ENCODE data around the gene CA12.

Gene CA12

DNA sequence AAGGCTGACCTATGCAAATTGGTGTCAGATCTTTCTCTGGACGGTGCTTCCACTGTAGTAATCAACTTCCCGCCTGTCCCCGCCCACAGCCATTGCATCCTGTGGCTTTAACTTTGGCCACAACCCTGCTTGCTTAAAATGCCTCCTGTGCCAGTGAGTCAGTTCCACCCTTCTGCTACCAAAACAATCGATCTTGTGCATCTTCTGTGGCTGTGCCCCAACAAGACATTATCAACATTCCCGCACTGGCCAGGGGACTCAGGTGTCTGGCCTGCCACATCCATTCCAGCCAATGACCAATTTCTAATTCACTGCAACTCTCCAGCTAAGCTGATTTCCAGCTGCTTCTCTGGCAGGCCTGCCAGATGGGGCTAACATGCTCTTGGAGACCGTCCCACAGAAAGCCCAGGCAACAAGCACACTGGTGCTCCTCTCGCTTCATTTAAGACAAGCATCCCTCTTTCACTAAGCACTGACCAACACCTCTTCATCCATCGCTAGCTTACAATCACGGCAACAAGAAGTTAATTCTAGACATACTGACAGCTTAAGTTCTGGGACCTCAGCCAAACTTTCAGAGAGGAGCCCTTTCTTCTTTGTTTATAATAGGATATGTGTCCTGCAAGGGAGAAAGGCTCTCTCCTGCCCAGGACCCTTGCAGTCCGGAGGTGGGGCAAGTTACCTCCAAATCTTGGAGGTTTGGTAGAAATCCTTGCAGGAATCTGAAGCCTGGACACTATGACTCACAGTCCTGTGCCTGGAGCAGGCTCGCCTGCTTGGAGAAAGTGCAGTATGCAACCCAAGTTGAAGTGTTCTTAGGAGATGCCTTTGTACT is 6.7 kb downstream of the CA12 start:
- DNase-seq: no peak

DNA sequence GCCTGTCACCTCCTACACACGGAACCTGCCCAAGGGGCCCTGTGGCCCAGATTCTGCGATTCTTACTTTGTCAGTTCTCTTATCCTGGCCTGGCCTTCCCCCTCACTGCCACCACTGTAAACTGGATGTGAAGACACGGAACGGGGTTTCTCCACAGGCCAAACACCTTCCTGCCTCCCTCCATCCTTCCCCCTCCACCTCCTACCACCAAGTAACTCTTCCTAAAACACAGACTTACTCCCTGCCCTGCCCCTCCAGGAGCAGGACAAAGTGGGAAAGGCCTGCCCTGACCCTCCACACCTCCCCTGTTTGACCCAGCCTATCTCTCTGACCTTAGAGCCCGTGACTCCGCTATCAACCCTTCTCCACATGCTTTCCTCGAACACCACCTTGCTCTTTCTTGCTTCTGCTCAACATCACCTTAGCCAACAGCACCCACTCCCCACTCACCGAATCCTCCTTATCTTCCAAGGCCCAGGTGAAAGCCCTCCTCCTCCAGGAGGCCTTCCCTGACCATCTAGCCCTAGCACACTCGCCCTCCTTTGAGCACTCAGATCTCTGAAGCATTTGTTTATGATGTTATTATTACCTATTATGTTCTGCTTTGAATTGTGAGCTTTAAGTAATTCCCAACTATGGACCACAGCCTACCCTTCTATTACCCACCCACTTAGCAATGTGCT is 7.6 kb downstream of the CA12 start:
- DNase-seq: no peak

DNA sequence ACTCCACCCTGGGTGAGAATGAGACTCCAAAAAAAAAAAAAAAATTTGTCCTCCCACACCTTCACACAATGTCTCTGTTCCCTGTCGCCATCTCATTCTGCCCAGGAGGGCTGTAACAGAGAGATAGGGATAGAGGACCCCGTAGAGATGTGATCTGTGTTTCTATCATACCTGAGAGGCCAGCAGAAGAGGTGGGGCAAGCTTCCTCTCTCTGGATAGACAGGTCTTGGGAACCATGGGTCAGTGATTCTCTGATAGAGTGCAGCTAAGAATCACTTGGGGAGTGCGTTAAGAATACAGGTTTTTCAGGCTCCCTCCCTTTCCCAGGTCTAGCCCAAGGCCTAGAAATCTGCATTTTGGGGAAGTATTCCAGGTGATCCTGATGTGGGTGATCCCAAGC is 8.3 kb downstream of the CA12 start:
- no peak for DNase-seq

DNA sequence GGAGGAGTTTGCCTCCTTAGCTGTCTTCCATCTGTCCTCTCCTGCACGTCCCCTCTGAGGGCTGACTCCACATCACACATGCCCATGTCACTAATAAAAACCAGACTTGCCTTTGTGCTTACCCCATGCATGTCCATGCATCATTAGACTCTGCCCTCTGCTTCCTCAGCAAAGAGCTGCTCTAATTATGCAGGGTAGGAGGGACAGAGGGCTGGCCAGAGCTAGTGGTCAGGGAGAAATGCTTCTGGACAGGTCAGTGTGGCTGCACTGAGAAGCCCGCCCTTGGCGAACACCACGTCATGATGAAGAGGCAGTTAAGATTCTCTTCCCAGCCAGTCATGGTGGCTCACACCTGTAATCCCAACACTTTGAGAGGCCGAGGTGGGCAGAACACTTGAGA is 8.9 kb downstream of the CA12 start:
- DNase-seq: no peak

DNA sequence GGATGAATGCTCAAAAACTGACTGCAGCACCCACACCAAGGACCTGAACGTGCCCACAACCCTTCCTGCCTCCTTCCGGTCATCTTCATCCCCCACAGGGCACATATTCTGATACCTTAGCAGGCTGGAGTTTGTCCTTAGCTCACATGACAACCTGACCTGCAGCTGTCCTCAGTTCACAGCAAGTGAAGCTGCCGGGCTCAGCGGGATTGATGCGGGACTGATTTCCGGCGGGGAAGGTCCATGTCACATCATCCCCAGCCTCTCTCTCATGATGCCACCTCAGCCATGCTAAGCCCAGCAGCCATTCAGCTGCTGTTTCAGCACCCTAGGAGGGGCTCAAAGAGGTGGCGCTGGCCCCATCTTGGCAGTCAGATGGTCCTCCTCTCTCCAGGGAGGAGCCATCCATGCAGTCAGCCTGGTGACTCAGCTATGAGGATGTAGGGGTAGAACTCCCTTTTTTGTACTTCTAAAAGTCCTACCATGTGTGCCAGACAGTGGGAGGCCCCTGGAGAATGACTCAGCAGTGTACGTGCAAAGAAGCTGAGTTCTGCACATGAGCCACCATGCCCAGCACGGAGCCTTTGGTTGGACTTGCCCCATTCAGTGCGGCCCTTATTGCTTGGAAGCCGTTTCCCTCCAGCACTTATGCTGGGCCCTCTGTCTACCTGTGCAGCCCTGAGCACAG is 9.5 kb downstream of the CA12 start:
- DNase-seq: no peak

DNA sequence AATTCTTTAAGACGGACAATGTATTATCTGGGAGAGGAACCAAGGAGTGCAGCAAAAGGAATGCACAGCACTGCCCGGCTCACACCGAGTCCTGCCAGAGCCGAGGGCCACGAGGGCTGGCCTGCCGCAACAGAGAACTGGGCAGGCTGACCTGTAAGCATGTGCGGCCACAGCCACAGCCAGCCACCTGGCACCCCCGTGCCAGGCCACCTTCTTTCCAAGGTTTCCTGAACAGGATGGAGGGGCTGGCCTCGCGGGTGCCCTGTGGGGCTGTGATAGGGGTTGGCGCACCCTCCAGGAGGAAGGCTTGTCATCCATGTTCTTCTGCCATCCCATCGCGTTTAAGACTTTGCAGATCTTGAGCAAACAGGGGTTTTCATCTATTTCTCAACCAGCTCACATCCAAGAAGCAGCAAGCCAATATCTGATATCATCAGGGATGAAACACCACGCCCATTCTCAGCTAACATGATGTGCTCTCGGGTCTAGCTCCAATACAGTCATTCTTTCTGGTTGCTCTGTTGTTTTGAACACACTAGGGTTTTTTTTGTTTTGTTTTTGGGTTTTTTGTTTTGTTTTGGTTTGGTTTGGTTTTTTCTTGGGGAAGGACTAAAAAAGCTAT is 10.2 kb downstream of the CA12 start:
- DNase-seq: no peak

DNA sequence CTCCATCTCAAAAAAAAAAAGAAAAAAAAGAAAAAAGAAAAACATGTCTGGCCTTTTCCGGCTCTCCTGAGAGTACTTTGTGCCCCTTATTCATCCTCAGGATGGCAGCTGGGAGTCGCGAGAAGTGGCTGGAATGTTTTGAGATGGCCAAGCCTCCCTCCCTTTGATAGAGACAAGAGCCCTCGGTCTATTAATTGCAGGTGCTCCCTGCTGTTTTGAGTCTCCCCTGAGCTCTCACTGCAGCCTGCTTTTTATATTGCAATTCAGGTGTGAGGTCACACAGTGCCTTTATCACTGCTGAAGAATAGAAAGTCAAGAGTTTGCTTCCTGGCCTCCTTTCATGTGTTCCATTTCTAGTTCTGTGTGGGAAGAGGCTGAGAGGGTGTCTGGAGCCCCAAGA is 10.9 kb downstream of the CA12 start:
- DNase-seq: no peak

DNA sequence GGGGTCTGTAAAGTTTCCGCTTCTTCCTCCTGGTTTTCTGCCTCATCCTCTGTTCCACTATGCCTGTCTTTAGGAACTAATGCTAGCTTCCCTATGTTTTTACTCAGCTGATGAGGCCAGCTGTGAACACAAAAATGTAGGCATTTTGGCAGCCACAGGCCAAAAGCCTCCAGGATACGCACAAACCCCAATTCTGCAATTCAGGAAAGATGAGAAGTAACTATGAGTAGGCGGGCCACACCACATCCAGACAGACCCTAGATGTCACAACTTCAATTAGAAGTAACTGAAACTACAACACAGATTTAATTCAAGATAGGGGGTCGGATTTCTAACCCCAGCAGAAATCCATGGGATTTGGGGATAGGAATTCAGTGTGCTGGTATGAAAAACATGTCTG is 11.9 kb downstream of the CA12 start:
- no peak for DNase-seq

DNA sequence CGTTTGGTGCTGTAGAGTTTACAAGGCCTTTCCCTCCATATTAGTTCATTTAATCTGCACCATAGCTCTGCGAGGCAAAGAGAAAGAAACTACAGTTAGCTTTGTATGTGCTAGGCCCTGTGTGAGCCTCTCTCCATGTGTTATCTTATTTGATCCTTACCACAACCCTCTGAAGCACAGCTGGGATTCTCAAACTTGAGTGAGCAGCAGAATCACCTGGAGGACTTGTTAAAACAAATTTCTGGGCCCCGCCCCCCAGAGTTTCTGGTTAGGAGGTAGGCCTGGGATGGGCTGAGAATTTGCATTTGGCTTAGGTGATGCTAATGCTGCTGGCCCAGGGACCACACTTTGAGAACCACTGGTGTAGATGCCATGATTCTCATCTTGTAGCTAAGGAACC is 12.3 kb downstream of the CA12 start:
- DNase-seq: no peak

DNA sequence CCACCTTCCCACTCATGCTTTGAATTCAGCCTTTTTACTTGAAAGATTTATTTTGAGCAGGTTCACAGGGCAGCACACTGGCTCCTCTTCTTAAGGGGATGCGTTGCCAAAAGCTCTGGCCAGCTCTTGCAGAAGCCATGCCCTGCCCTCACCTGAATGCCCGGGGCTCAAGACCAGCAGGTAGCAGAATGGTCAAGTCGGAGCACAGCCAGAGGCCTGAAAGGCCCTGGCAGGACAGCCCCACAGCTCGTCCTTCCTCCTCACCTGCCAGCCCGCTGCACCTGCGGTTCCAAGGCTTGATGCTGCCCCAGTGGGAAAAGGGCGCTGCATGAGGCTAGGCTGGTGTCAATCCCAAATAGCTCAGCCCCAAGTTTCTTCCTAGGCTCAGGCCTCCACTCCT is 13.1 kb downstream of the CA12 start:
- no peak for DNase-seq

DNA sequence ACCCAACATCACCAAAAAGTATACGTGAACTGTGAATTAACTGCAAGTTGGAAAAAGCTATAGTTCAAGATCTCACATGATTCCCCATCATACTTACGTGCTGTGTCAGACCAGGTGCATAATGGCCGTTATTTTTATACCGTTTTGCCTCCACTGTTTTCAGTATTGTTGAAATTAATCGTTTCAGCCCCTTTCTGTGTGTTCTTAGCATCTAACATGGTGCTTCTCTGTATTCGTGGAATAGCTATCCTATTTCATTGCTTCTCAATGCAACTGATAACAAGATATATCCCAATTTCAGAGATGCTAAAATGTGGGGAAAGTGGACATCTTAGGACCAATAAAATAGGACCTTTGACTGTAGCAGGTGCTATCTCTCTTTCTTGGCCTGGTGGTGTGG is 13.7 kb downstream of the CA12 start:
- no peak for DNase-seq

DNA sequence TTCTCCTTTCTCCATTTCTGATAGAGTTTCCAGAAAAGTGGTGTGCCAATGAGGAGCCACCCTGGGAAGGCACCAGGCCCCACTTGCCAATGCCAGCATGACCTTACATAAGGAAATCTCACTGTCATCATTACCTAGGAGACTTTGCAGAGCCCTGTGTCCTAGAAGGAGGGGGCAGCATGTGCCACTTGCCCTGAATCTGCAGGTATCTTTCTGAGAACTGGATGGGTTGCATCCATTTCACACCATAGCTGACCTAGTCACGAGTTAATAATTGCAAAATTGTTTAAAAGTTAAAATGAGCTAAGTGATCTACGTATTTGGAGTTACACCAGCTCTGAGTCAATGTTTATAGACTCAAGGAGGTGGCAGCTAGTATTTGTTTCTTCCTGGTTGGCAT is 14.3 kb downstream of the CA12 start:
- no peak for DNase-seq

DNA sequence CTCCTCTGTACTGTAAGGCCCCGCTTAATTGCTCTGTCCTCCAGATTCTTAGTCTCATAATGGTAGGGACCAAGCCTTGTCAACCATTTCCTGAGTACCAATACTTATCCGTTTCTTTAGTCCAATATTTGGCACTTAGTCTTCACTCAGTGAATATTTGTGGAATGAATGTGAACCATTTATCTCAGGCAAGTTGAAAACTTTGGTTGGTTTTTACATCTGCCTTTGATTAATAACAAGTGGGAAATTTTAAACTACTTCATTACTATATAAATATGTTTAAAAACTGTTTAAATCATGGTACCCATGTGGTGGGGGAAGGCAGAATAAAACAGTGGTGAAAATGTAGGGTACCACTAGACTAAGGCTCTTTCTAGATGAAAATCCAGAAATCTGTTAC is 15.2 kb downstream of the CA12 start:
- no peak for DNase-seq

DNA sequence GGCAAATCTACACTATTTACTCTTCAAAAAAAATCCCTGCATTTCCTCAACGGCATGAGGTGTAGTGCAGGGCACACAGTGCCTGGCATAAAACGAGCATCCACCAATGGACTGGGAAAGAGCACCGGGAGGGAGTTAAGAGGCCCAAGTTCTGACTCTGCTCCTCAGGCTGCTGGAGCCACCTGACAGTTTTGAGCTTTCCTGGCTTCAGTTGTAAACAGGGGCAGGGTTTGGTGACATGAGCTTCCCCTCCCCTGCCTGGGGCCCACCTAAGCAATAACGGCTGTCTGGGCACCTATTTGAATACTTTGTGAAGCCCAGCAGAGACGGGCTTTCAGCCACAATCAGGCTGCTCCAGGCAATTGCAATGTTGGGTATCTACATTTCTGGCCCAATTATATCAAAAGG is 16.4 kb downstream of the CA12 start:
- no peak for DNase-seq

DNA sequence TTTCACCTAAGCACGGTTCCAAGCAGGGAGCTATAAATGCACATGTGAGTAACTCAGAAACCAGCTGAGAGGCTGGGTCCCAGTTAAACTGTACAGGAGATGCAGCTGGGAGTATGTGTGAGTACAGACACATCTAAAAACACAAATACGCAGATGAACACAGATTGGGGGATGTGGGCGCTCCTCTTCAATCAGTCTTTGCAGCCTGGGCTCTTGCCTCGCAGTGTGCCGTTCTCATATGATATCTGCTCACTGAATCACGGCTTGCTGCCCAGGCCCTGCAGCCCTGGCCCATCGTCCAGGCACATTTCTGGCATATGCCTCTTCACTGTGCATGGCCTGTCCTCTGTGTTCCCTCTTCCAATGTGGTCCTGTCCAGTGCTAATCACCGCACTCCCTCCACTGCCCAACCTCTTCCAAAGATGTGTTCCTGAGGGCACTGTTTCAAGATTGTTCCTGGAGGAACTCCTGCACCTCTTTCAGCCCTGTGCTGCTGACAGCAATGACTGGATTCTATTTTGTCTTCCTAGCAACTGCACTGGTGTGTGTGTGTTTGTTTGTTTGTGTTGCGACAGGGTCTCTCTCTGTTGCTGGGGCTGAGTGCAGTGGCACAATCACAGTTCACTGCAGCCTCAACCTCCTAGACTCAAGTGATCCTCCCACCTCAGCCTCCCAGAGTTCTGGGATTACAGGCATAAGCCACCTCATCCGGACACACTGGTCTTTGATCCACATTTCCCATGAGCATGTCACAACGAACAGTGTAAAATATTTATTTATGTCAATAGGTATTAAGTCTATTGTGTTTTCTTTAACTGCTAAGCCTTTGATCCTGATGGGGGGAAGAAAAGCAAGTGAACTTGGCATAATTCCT is 17.0 kb downstream of the CA12 start:
- no peak for DNase-seq

DNA sequence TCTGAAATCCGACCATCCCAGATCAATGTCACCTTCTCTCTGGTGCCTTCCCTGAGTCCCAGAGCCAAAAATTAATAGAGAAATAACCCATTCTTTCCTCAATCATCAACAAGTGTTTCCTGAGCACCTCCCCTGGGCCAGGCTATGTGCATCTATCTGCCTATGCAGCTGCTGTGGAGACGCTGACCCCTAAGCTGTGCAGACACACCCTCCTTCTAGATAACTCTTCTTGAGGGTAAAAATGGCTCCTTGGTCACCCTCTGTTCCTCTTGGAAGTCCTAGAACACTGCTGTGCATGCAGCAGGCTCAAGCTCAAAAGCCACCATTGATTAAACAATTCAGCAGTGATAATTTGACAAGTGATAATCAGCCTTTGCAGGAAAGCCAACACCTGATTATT is 18.4 kb downstream of the CA12 start:
- DNase-seq: no peak

DNA sequence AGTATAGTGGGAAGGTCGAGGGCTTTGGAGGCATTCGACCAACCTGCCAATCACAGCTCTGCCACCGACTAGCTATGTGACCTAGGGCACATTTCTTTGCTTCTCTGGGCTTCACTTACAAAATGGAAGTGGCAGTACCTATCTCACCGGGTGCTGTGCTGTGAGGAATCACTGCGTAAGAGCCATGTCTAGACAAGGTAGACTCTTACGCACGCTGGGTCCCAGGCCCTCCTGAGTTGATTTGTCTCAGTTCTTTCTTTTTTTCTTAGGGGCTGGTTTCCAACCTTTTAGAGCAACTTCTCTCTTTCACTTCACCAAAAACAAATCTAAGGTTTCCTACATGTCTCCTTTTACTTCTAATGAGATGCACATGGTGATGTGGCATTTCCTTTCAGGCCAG is 18.8 kb downstream of the CA12 start:
- DNase-seq: no peak

DNA sequence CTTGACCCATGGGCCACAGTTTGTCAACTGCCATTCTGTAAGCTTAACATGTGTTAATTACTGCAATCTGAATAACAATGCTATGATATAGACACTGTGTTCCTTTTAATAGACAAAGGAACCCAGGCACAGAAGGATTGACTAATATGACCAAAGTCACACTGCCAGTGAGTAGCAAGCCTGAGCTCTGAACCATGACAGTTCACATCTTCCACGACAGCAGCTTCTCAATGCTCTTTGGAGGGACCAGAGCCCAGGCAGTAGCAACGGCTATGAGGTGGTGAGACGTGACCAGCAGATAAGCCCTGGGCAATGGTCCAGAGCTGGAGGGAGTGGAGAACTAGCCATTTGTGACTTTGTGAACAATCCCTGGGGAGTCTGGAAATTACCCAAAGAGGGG is 19.4 kb downstream of the CA12 start:
- no peak for DNase-seq

DNA sequence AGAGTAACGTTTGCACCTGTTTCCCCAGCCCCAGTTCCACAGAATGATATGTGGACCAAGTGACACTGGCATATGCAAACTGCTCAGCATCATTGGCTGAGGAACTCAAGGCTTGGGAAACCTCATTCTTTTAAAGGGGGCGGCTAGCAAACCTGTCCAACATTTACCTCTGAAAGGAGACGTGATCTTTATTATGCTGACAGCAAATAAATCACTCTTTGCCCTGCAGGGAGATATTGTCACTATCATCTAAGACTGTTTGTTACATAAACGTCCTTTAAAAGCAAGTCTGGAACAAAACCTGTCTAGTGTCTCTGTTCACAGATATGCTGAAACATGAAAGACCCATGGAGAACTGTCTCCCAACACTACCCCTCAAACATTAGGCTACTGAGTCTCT is 21.5 kb downstream of the CA12 start:
- no peak for DNase-seq

DNA sequence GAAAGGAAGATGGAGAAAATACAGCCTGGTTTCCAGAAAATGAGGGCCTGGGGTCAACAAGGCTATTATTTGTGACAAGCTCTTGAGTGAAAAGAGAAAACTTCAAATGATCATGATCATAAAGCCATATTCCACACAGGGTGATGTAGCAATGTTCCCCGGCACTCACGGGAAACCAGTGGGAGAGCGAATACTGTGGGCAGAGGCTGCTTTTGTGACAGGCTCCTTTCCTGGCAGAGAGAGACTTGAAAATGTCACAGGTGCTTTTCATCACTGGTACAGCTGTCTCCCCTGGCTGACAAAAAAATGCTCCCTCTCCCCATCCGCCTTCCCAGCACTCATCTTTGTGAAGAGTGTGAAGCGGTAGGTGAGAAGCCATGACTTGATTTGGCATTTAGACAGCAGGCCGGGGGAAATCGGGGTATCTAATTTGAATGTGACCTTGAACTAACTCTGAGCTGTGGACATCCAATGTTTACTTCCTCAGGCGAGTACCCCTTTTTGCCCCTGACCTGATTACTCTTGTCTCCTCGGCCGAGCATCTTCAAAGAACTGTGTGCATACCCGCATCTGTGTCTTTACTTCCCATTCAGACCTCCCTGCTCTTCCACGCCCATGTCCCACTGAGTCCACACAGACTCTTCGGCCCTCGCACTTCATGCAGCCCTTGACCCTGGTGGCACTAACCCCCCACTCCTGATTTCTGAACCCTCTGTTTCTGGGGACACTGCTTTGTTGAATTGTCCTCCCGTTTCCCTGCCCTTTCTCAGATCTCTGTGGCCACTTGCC is 23.2 kb downstream of the CA12 start:
- DNase-seq: no peak

DNA sequence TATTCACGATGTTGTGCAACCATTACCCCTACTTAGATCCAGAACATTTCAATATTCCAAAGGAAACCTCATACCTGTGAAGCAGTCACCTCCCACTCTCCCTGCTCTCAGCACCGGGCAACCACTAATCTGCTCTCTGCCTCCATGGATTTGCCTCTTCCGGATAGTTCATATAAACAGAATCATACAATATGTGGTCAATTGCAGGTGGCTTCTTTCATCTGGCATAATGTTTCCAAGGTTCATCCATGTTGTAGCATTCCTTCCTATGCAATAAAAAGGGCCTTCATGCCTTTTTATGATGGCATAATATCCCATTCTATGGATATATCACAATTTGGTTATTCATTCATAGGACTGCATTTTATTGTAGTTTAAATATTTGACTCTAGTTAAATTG is 23.9 kb downstream of the CA12 start:
- no peak for DNase-seq

DNA sequence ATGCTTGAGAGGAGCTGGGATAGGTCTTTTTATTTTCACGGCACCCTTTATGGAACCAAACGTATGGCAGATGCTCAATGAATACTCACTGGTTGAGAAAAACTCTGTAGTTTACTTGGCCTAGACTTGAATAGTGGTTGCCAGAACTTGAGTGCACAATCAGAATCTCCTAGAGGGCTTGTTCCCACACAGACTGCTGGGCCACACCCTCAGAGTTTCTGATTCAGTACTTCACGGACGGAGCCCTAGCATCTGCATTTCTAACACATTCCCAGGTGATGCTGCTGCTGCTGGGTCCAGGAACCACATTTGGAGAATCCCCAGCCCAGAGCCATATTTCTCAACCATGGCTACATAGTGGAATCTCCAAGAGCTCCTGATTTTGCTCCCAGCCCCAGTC is 24.6 kb downstream of the CA12 start:
- DNase-seq: no peak
